CD4-positive, alpha-beta T cell treated with Interleukin-15 for 1 hour (primary cell): ENCODE data around the gene TRPC5OS.

Experiments
- DNase-seq: peaks from one replicate; pipeline ENCODE4 v3.0.0-alpha.2; 2020

The TRPC5OS gene

DNA sequence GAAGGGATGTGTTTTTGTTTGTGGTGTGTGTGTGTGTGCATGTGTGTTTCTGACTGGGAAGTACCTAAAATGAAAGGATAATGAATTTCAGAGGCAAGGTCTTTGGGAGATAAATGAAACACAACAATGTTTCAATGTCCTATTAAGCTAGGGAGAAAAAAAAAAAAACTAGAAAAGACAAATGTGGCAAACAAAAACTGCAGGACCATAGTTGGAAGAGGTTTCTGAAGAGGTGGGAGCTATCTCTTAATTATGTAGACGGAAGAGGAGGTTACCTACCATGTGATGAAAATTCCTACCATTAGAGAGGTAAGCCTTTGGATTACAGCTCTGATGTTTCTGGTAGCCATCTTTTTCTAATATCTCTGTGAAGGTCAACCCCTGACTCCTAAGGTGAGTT is at the start of gene TRPC5OS:
Gene TRPC5OS (plus strand): TSS at position 301 of the 400 bp plus-strand sequence. CDS start 25,669 bp downstream, outside the sequence.
- no peak for DNase-seq

DNA sequence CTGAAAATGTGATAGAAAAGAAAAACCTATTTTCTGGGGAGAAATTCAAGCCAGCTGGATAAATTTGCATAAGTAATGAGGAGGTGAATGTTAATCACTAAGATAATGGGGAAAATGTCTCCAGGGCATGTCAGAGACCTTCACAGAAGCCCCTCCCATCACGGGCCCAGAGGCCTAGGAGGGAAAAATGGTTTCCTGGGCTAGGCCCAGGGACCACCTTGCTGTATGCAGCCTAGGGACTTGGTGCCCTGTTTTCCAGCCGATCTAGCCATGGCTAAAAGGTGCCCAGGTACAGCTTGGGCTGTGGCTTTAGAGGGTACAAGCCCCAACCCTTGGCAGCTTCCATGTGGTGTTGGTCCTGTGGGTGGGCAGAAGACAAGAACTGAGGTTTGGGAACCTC is 46.6 kb upstream of the TRPC5OS start:
- no peak for DNase-seq

DNA sequence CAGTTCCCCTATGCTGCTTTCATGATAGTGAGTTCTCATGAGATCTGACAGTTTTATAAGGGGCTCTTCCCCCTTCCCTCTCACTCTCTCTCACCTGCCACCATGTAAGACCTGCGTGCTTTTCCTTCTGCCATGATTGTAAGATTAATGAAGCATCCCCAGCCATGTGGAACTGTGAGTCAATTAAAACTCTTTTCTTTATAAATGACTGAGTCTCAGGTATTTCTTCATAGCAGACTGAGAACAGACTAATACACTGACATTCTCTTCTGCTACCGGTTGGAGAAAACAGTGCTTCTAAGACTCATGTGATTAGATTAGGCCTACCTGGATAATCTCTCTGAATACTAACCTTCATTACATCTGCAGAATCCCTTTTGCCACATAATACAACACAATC is 45.4 kb upstream of the TRPC5OS start:
- no peak for DNase-seq

DNA sequence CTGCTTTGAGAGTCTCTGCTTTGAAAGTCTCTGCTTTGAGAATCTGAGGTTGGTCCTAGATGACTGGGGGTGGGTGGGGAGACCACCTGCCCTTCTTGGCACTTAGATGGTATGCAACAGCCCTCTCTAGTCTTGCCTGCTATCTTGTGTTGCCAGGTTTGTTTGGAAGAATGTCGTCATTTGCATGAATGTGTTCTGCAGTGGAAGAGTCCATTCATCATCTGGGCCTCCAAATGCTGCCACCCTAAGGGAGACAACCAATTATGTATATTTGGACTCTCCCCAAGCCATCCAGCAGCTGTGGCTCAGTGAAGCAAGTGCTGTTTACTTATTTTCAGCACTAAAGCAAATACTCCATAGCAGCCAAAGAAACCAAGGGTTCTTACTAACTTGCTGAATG is 44.6 kb upstream of the TRPC5OS start:
- DNase-seq: no peak

DNA sequence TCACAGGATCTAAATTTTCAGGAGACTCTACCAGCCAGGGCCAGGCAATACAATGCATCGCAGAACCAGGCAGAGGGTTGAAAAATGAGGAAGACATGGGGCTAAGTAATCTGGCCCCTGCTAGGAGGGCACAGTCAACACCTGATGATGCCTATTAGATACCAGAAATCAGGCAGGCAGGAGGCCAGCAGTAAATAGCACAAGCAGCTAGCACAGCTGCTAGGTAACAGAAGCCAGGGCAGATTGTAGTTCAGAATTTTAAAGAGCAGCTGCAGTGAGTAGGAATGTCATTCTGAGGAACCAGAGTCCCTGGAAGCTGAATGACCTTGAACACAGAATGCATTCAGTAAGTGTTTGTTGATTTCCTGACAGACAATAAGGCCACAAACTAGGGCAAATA is 38.8 kb upstream of the TRPC5OS start:
- no peak for DNase-seq

DNA sequence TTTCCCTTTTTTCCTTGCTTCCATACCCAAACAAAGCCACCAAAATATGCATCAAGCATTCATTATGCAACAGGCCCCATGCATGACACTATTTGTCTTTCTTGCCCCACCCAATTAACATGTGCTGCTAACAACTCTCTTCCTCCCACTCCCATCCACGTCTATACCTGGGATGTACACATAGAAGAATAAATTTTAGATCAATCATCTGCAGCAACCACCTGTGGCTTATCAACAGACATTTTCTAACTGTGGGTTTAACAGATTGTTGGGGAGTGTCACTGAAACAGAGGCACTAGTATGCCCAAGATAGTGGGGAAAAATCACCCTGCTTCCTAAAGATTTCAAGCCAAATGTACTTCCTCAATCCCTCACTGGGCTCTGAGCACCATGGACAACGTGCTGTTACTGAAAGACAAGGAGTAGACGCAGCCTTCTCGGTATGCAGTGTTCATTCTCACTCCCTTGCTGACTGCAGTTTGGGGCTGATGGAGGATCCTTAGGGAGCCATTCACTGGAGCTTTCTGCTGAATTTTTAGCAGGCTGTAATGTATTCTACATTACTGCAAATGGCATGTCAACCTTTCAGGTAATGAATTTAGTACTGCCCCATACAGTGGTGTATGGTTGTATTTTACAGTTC is 28.4 kb upstream of the TRPC5OS start:
- DNase-seq: no peak

DNA sequence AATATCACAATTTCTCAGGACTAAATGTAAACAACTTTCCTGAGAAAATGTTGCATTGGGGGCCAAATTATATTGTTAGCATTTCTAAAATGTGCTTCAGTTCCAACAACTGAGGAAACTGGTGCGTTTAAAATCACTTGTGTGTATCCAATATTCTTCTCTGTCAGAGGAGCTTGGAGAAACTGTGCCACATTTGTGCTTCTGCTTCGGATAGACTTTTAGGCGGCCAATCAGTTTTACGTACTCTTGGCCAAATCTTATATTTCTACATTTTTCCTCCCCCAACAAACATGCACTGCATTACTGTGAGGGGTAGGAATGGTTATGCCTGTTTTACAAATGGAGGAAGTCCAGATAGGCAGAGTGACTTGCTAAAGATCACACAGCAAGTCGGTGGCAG is 27.4 kb upstream of the TRPC5OS start:
- DNase-seq: no peak

DNA sequence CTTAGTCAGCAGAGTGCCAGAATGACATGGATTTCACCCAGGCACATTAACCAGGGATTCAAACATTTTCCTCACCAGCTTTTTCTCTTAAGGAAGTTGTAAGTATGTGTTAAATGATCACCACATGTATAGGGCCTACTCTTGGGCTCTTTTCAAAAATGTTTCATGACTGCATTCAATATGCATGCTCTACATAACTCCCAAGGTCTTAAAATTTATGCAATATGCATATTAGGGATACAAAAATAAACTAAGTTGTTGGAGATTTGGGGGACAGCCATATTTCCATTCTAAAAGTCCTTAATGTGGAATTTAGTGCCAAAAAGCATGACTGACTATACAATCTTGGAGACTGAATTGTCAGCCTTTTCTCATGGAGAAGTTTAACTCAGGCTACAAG is 25.0 kb upstream of the TRPC5OS start:
- no peak for DNase-seq

DNA sequence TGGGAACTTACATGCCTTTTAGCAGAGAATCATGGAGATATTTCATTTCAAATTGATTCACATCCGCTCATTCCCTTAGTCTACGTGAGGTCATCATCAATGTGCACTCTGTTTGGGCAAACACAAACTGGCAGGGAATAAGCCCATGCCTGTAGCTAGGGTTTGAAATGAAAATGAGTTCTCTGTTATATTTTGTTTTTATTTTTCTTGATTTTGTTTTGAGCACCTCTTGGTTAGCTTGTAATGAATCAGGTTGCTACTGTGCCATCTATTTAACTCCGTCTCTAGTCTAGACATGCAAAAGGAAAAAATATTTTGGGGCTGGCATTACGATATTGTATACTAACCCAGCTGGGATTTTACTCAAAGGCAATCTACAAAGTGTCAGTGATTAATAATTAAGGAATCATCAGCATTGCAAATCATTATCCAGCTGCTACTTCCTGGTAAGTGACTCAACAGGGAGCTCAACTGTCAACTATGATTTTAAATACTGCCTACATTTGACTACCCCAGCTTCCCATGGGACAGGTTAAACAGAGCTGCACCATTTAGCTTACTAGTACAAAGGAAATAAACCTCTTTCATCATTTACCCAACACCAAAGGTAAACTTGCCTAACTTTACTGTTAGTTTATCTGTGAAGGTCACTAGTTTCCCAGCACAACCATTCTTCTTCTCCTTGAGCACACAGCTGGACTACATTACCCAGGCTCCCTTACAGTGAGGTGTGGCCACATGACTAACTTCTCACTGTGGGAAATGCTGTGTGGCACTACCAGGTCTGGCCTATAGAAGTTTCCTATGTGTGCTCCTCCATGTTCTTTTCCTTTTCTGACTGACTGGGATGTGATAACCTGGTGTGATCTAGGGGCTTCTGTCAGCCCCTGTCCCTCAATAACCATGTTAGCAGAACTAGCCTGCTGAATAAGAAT is 21.2 kb upstream of the TRPC5OS start:
- DNase-seq: no peak

DNA sequence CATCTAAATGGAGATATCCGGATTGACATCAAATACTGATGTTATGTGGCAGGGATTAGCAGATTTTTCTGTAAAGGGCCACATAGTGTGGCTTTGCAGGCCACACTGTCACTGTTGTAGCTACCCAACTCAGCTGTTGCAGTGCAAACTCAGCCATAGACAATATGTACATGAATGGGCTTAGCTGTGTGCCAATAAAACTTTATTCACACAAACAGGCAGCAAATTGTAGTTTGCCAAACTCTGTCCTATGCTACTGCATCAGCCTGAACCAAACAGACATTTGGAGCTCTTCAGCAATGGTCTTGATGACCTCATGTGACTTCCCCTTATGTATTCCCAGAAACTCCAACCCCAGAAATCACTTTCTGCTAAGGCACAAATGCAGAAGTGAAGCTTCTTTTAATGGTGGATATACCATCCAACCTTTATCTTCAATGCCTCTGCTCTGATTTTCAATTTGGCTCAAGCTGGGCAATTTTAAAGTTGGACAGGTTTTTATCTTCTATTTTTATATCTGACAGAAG is 18.4 kb upstream of the TRPC5OS start:
- no peak for DNase-seq

DNA sequence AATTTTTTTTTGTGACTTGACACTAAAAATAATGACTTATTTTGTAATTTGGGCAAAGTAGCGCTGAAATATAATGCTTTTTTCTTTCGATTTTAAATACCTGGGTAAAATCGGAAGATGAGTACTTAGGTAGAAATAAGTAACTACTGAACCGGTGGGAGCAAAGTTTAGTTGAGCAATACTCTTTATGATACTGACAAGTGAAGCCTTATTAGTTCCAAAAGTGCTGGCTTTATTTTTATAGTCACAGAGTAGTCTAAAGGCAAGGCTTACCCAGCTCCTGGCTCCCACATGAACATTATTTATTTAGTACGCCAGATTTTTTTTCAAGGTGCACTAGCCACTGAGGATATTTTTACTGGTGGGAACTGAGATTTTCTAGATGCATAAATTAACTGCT is 14.4 kb upstream of the TRPC5OS start:
- no peak for DNase-seq

DNA sequence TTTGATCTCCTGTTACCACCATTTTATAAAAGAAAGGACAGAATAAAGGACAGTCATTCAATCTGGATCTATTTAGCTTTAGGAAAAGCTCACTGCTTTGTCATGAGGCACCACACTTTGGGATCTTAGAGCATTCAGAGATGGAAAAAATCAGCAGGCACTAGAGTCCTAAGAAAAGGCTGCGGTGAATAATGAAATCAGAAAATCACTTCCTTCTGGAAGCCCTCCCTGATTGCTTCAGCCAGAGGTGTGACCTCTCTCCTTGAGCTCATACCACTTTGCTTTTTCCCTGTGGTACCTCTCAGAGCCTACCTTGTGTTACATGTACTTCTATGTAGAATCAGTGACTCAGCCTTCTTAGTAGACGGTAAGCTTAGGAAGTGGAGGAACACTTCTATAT is 8.7 kb upstream of the TRPC5OS start:
- DNase-seq: no peak

DNA sequence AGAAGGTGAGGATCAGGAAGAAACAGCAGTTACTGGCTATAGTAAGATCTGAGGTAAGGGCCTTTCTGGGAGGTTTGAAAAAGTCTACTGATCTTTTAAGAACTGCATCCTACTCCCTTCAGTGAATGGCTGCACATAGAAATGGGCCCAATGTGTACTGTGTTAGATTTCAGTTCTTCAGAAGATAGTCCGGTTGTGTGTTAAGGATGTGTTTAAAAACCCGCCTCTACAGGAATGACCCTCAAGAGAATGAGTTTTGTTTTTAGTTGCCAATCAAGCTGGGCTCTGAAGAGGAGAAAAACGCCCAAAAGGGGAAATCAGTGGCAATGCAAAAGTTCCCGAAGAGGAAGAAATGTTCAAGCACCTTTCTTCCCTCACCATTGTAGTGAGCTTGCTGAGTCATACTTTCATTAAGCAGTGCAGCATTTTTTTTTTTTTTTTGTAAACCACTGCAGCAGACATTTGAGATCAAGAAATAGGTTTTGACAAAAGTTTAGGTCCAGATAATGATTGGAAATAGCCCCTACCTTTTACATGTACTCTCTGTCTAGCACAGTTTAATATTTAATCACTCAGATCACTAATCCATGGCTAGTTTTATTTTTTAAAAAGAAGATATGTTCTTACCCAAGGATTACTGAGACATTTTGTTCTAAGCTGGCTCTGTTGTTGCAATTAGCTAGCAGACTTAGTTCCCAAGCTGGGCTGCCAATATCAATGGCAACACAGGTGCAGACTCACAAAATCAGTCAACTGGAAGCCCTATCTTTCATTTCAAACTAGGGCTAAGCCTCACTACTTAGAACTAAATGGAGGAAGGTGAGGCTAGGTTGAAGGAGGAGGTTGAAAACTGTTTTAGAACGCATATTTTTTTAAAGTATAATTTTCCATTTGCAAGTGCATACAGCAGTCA is 7.0 kb upstream of the TRPC5OS start:
- DNase-seq: no peak

DNA sequence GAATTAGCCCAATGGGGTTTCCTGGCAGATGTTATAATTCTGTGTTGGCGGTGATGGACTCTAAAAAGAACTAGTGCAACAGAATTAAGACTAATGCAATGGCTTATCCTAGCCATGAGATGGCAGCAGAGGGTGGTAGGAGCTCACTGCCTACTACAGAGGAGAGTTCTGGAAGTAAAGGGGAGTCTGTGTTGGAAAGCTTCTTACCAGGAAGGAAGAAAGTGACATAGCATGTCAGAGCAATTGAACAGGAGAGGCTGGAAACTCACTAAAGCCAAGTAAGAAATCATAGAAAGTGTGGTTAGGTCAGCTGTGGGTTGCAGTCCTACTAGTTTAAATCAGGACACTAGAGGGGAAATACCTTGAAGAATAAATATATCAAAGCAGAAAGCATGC is 6.3 kb upstream of the TRPC5OS start:
- DNase-seq: no peak

DNA sequence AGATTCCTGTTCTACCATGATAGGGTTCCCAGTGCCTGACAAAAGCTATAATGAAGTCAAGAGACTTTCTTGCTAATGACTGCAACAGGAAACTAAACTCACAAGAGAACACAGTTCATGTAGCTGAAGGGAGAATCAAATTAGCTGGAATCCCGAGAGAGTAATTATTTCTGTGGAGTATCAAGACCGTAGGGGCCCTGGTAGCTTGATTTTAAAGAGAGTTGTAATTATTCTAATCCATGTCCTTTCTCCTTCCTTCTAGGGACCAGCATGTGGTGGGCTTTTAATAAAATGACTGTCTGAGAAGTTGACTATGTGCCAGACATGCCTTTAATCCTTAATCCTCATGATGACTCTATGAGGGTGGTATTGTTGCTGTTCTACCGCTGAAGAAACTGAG is 1.7 kb upstream of the TRPC5OS start:
- DNase-seq: no peak

DNA sequence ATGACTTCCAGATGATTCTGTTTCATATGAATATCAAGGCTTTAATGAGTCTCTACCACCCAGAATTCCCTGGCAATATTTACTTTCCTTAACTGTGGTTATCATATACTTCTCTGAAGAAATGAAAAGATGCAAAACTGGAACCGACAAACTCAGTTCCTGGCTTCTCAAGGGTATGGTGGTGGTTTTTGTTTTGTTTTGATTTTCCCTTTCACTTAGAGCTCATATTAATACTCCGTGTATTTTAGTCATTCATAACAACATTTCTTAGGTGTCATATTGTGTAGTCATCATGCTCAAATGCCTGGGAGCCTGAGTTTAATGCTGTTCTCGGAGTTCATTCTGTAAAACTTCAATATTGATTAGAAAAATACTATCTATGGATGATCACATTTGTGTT is 665 bp downstream of the TRPC5OS start:
- DNase-seq: no peak

DNA sequence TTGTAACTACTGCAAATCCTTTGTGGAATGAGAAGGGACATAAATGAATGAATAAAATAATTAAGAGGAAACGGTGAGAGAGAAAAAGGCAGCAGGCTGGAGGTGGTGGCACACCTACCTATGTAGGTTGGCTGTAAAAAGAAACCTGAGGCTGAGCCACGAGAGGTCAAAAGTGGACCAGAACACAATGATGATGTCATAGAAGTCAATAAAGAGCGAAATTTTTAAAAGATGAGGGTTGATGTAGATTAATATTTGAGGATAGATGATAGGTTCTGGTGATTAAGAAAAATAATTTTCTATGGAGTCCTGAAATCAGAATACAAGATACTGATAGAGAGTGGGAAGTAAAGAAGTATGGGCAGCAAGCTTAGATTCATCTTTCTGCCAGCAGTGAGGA is 1.7 kb downstream of the TRPC5OS start:
- no peak for DNase-seq

DNA sequence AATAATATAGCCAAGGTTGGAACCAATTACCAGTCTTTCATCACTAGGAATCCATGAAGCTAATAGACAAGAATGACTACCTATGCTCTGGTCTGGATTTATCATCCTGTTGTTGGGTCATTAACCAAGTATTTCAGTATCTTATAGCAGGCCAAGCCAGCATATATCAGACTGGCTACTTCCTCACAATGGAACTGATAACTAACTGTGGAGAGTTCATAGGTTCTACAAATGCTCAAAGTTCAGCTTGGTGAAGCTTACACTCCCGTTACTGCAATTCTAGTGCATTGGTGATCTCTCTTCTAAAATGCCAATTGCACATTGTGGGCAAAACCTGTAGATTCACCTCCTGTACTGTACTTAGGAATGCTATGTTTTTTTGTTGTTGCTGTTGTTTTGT is 4.8 kb downstream of the TRPC5OS start:
- no peak for DNase-seq

DNA sequence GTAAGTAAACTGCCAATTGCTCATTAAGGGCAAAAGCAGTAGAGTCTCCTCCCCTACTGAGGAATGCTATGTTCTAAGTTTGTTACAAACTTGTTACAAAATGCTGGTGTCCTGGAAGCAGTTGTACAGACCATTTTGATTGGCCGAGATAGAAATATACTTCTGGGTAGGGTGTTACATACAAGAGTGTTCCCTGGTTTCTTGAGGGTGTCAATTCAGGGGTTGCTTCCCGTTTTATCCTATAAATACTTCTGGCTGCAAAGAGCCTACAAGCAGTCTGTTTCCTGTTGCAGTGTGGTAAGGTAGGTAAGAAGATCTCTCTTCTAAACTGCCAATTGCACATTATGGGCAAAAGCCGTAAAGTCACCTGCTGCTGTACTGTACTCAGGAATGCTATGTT is 5.7 kb downstream of the TRPC5OS start:
- DNase-seq: no peak

DNA sequence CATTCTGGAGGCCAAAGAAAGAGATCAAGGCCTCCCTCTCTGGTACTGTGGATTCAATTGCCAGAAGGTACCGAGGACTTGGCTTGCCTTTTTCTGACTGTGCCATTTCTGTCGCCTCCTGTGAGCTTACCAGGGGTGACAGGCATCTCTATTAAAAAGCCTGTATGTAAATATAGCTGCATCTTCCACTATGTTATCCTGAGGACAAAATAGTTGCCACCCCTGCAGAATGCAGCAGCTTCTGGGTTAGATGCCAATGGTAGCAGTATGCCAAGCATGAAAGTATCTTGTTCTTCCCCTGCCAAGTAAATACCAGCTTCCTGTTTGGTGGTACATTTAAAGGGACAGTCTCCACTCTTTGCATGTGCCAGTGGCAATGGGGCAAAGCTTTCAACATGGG is 10.7 kb downstream of the TRPC5OS start:
- DNase-seq: no peak

DNA sequence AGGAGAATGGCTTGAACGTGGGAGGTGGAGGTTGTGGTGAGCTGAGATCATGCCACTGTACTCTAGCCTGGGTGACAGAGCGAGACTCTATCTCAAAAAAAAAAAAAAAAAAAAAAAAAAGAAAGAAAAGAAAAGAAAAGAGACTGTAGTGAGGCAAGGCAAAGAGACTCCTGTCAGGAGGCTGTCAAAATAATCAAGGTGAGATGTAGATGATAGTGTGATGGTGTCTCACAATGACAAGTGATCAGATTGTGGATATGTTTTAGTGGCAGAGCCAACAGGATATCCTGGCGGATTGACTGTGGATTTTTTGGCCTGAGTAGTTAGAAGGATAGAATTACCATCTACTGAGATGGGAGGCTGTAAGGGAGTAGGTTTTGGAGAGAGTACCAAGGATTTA is 12.6 kb downstream of the TRPC5OS start:
- DNase-seq: no peak

DNA sequence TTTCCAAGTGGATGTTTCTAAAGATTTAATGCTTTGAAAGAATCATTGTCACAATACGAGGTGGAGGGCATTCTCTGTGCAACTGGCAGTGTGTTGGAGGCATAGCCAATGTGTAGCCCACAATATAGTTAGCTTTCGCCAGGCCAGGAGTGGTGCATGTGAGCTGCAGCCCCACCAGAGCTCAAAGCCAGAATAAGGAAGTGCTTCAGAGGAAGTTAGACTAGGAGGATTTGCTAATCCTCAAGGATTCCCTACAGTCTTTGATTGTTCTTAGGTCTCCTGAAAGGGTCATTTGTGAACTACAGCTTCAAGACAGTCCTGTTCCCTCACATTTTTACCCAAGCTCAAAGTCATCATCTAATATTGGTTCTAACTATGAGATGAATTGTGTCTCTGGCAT is 16.4 kb downstream of the TRPC5OS start:
- no peak for DNase-seq

DNA sequence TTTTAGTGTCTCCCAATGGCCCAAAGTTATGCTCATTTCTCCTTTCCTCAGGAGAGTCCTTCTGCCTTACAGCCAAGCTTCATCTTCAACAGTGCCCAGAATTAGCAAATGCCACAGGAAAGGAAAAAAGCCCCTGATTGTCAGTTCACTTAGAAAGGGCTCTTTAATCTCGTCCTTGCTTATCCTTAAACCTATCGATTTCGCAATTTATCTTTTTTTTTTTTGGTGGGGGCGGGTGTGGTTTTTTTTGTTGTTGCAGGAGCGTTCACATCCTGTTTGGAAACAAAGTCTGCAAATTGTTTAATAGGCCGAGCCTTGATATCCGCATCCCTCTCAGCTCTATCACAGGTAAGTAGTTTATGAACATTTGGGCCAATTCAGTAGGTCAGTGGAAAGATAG is 20.2 kb downstream of the TRPC5OS start:
- DNase-seq: no peak
